NCI-H2081 (cell line): ENCODE measurements around the gene MARCHF10.

ENCODE experiments used
- DNase-seq, 2 experiments: peaks; one replicate each; lab custom pipeline; 2025; lab: John Stamatoyannopoulos, UW

Gene MARCHF10

GRCh38 chr17:62753562-62753961 lies 54.6 kb downstream of the MARCHF10 start:
- DNase-seq: no peak

- no peak for DNase-seq
Measured at GRCh38 chr17:62751060-62751691, 56.9 kb downstream of the MARCHF10 start.

- DNase-seq: peak in 1 of 2 experiments; percentile 42
Measured at GRCh38 chr17:62750631-62751051, 57.5 kb downstream of the MARCHF10 start.

- no peak for DNase-seq
Measured at GRCh38 chr17:62749926-62750325, 58.2 kb downstream of the MARCHF10 start.

GRCh38 chr17:62746941-62747340 lies 61.2 kb downstream of the MARCHF10 start:
- DNase-seq: no peak

- no peak for DNase-seq
Measured at GRCh38 chr17:62745806-62746205, 62.3 kb downstream of the MARCHF10 start.

- DNase-seq: no peak
Measured at GRCh38 chr17:62744259-62744658, 63.9 kb downstream of the MARCHF10 start.

GRCh38 chr17:62741290-62741689 lies 66.8 kb downstream of the MARCHF10 start:
- DNase-seq: no peak

- no peak for DNase-seq
Measured at GRCh38 chr17:62739645-62740388, 68.3 kb downstream of the MARCHF10 start.

- no peak for DNase-seq
Measured at GRCh38 chr17:62738281-62738680, 69.8 kb downstream of the MARCHF10 start.

- no peak for DNase-seq
Measured at GRCh38 chr17:62737513-62737912, 70.6 kb downstream of the MARCHF10 start.

- no peak for DNase-seq
Measured at GRCh38 chr17:62735044-62735651, 73.0 kb downstream of the MARCHF10 start.

GRCh38 chr17:62732125-62732524 lies 76.0 kb downstream of the MARCHF10 start:
- DNase-seq: no peak

GRCh38 chr17:62727916-62728672 lies 80.0 kb downstream of the MARCHF10 start:
- no peak for DNase-seq

- DNase-seq: no peak
Measured at GRCh38 chr17:62725791-62726249, 82.3 kb downstream of the MARCHF10 start.

GRCh38 chr17:62724398-62725146 lies 83.5 kb downstream of the MARCHF10 start:
- DNase-seq: no peak

GRCh38 chr17:62723842-62724241 lies 84.3 kb downstream of the MARCHF10 start:
- no peak for DNase-seq

GRCh38 chr17:62722625-62723024 lies 85.5 kb downstream of the MARCHF10 start:
- no peak for DNase-seq

- DNase-seq: no peak
Measured at GRCh38 chr17:62720126-62720850, 87.8 kb downstream of the MARCHF10 start.

GRCh38 chr17:62719586-62719985 lies 88.5 kb downstream of the MARCHF10 start:
- no peak for DNase-seq

GRCh38 chr17:62718429-62718828 lies 89.7 kb downstream of the MARCHF10 start:
- no peak for DNase-seq
